Measurements from ENCODE around the gene BCAS1.

DNA sequence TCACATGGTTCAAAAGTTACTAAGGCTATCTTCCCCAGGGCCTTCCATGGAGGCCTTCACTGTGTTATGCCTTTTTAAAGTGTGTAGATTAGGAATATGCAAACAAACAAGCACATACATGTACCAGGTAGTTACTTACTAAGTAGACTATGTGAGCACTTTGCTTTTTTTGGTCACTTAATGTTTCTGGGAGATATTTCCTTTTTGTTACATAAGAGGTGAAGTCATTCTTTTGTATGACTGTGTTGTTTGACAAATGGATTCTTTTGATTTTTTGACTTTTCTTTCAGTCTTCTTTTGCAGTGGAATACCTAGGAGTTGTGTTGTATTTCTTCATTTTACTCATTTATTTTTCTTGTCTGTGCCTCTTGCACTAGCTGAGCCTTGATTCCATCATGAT lies 39.6 kb upstream of the BCAS1 start:
- TF ChIP-seq, protein P1, sequence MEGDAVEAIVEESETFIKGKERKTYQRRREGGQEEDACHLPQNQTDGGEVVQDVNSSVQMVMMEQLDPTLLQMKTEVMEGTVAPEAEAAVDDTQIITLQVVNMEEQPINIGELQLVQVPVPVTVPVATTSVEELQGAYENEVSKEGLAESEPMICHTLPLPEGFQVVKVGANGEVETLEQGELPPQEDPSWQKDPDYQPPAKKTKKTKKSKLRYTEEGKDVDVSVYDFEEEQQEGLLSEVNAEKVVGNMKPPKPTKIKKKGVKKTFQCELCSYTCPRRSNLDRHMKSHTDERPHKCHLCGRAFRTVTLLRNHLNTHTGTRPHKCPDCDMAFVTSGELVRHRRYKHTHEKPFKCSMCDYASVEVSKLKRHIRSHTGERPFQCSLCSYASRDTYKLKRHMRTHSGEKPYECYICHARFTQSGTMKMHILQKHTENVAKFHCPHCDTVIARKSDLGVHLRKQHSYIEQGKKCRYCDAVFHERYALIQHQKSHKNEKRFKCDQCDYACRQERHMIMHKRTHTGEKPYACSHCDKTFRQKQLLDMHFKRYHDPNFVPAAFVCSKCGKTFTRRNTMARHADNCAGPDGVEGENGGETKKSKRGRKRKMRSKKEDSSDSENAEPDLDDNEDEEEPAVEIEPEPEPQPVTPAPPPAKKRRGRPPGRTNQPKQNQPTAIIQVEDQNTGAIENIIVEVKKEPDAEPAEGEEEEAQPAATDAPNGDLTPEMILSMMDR (IDR thresholded peaks at IDR 0.05), result no peak
- no peak for TF ChIP-seq EZH2 (IDR thresholded peaks at IDR 0.05; ENCODE audit: borderline replicate concordance, insufficient read depth, low read depth, low read length, poor library complexity, severe bottlenecking)

Measured in B cell (primary cell).